ENCODE data around the gene POU2F1. TPM values are rescaled to one million over a fixed set of nuclear protein-coding genes. Genes with fewer than 3 reads are reported as not detected.
"Not testable (repeated sequence)": the region's sequence is repeated elsewhere in the genome, so short reads cannot be mapped to it uniquely, and the experiment has no call there.

POU2F1 gene
- total RNA-seq, 6 donors from 2014 or later, result 9.1 to 26.8 (median 15.6) TPM

DNA sequence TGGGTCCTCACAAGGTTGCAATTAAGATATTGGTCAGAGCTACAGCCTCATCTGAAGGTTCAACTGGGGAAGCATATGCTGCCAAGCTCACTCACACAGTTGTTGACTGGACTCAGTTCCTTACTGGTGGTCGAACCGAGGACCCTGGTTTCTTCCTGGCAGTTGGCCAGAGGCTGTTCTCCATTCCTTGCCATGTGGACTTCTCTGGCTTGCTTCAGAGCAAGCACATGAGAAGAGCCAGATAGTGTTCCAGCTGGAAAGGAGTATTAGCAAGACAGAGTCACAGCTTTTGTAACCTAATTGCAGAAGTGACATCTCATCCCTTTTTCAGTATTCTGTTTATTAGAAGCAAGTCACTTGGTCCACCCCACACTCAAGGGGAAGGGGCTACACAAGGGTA is 23.6 kb downstream of the POU2F1 start:
- Histone ChIP-seq H3K4me1 (no peaks in the 10 kb centered on the region), H3K27ac (no peak overlapping the region), H3K27me3 (no peaks in the 10 kb centered on the region), H3K9me3 (peaks cover 0 to 3% (median 1%) of the 10 kb centered on the region in 4 donors), H3K4me3 (no peak overlapping the region), H3K36me3 (no peaks in the 10 kb centered on the region)
- no peak for TF ChIP-seq EP300 (IDR thresholded peaks at IDR 0.05)
- TF ChIP-seq POLR2A (IDR thresholded peaks at IDR 0.05), result no peak
- TF ChIP-seq POLR2AphosphoS5 (IDR thresholded peaks at IDR 0.05), result no peak
- TF ChIP-seq, protein P1, sequence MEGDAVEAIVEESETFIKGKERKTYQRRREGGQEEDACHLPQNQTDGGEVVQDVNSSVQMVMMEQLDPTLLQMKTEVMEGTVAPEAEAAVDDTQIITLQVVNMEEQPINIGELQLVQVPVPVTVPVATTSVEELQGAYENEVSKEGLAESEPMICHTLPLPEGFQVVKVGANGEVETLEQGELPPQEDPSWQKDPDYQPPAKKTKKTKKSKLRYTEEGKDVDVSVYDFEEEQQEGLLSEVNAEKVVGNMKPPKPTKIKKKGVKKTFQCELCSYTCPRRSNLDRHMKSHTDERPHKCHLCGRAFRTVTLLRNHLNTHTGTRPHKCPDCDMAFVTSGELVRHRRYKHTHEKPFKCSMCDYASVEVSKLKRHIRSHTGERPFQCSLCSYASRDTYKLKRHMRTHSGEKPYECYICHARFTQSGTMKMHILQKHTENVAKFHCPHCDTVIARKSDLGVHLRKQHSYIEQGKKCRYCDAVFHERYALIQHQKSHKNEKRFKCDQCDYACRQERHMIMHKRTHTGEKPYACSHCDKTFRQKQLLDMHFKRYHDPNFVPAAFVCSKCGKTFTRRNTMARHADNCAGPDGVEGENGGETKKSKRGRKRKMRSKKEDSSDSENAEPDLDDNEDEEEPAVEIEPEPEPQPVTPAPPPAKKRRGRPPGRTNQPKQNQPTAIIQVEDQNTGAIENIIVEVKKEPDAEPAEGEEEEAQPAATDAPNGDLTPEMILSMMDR (IDR thresholded peaks at IDR 0.05), result no peak
- DNase-seq (no peak), ATAC-seq (ENCODE audit: low FRiP score in 2 of 2) (no peak)
- 69 to 100% methylated on average over 2 of the region's 2 CpGs for WGBS, 2 donors

- DNase-seq; ATAC-seq (ENCODE audit: low FRiP score in 2 of 2); H3K4me3 ChIP-seq; H3K27ac ChIP-seq; H3K27me3 ChIP-seq; H3K4me1 ChIP-seq; H3K9me3 ChIP-seq; H3K36me3 ChIP-seq: not testable (repeated sequence)
- 90% methylated on average over 5 of the region's 5 CpGs for WGBS, 2 donors
These were observed 24.5 kb downstream of the POU2F1 start for GRCh38 chr1:167245168-167245567.

- TF ChIP-seq POLR2AphosphoS5 (IDR thresholded peaks at IDR 0.05), result no peak
- no peak for TF ChIP-seq POLR2A (IDR thresholded peaks at IDR 0.05)
- TF ChIP-seq, protein P1 (IDR thresholded peaks at IDR 0.05), result no peak
- TF ChIP-seq EP300 (IDR thresholded peaks at IDR 0.05), result no peak
- no peaks in the 10 kb centered on the region for H3K27me3 ChIP-seq
- H3K4me1 ChIP-seq, result no peaks in the 10 kb centered on the region
- WGBS, 2 donors, result 73 to 74% methylated on average over 5 of the region's 5 CpGs
- DNase-seq (no peak), ATAC-seq (ENCODE audit: low FRiP score in 2 of 2) (no peak)
- no peak overlapping the region for H3K27ac ChIP-seq
- no peak overlapping the region for H3K4me3 ChIP-seq
- H3K36me3 ChIP-seq, result no peaks in the 10 kb centered on the region
- peaks cover 0 to 3% (median 1%) of the 10 kb centered on the region in 4 donors for H3K9me3 ChIP-seq
These were observed 26.3 kb downstream of the POU2F1 start for GRCh38 chr1:167246971-167247370.

DNA sequence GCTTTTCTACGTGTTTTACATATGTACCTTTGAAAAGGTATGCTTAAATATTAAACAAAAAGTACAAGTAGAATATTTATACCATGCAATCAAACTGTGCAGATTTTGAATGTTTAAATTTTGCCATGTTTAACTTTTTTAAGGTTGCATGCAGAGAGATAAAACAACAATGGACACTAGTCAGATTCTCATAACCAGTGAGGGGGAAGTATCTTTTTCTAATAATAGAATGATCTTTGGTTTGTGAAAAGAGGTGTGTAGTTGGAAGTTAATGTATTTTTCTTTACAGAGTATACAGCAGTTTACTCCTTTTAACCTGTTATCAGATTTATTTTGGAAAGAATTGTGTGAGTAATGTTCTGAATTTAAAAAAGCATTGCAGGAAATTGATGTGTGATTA is 27.1 kb downstream of the POU2F1 start:
- H3K4me1 ChIP-seq, result no peaks in the 10 kb centered on the region
- 85 to 100% methylated on average over 1 of the region's 1 CpG for WGBS, 2 donors
- peaks cover 0 to 3% (median 1%) of the 10 kb centered on the region in 4 donors for H3K9me3 ChIP-seq
- no peaks in the 10 kb centered on the region for H3K36me3 ChIP-seq
- no peaks in the 10 kb centered on the region for H3K27me3 ChIP-seq
- TF ChIP-seq POLR2AphosphoS5 (IDR thresholded peaks at IDR 0.05), result no peak
- no peak for TF ChIP-seq EP300 (IDR thresholded peaks at IDR 0.05)
- no peak for TF ChIP-seq POLR2A (IDR thresholded peaks at IDR 0.05)
- TF ChIP-seq, protein P1 (IDR thresholded peaks at IDR 0.05), result no peak
- DNase-seq (no peak), ATAC-seq (ENCODE audit: low FRiP score in 2 of 2) (no peak)
- no peak overlapping the region for H3K4me3 ChIP-seq
- H3K27ac ChIP-seq, result no peak overlapping the region

- WGBS, 2 donors, result 86 to 87% methylated on average over 4 of the region's 4 CpGs
- Histone ChIP-seq H3K27ac (no peak overlapping the region), H3K4me1 (no peaks in the 10 kb centered on the region), H3K27me3 (no peaks in the 10 kb centered on the region), H3K4me3 (no peak overlapping the region), H3K36me3 (no peaks in the 10 kb centered on the region), H3K9me3 (peaks cover 0 to 3% (median under 1%) of the 10 kb centered on the region in 4 donors)
- no peak for DNase-seq
- ATAC-seq (ENCODE audit: low FRiP score in 2 of 2), result no peak
- TF ChIP-seq, protein P1 (IDR thresholded peaks at IDR 0.05), result no peak
- TF ChIP-seq EP300 (IDR thresholded peaks at IDR 0.05), result no peak
- no peak for TF ChIP-seq POLR2AphosphoS5 (IDR thresholded peaks at IDR 0.05)
- no peak for TF ChIP-seq POLR2A (IDR thresholded peaks at IDR 0.05)
These were observed 28.3 kb downstream of the POU2F1 start for GRCh38 chr1:167248707-167249642.

Data from upper lobe of left lung (tissue), 6 donors.